Measurements from ENCODE around the gene TMEM248.
A peak's percentile ranks its signal among the peaks of the same experiment; 100 is the strongest.
"Not testable (repeated sequence)": the region's sequence is repeated elsewhere in the genome, so short reads cannot be mapped to it uniquely, and the experiment has no call there.

Gene TMEM248

GRCh38 chr7:66920769-66921395, at the start of gene TMEM248:
Gene TMEM248 (plus strand): TSS chr7:66921225. CDS start chr7:66941866, 20,641 bp downstream.
- peak; percentile 92 to 93 for DNase-seq
- TF ChIP-seq GATA1 (IDR thresholded peaks at IDR 0.05; ENCODE audit: low read depth, low read length) (no peak), POLR2A (IDR thresholded peaks at IDR 0.05; ENCODE audit: low read length) (peak; percentile 69)

- DNase-seq: no peak
- TF ChIP-seq GATA1 (IDR thresholded peaks at IDR 0.05; ENCODE audit: low read depth, low read length) (no peak), POLR2A (IDR thresholded peaks at IDR 0.05; ENCODE audit: low read length) (no peak)
Observed at GRCh38 chr7:66873476-66873875, 47.5 kb upstream of the TMEM248 start.

- TF ChIP-seq GATA1 (IDR thresholded peaks at IDR 0.05; ENCODE audit: low read depth, low read length) (no peak), POLR2A (IDR thresholded peaks at IDR 0.05; ENCODE audit: low read length) (no peak)
- no peak for DNase-seq
Observed at GRCh38 chr7:66877577-66878300, 43.3 kb upstream of the TMEM248 start.

- not testable (repeated sequence) for DNase-seq
Observed at GRCh38 chr7:66878301-66878685, 42.7 kb upstream of the TMEM248 start.

- no peak for DNase-seq
- no peak for TF ChIP-seq GATA1 (IDR thresholded peaks at IDR 0.05; ENCODE audit: low read depth, low read length)
- no peak for TF ChIP-seq POLR2A (IDR thresholded peaks at IDR 0.05; ENCODE audit: low read length)
Observed at GRCh38 chr7:66880053-66880452, 41.0 kb upstream of the TMEM248 start.

- not testable (repeated sequence) for DNase-seq
Observed at GRCh38 chr7:66880577-66880976, 40.4 kb upstream of the TMEM248 start.

GRCh38 chr7:66883716-66884115, 37.3 kb upstream of the TMEM248 start:
- TF ChIP-seq GATA1 (IDR thresholded peaks at IDR 0.05; ENCODE audit: low read depth, low read length) (no peak), POLR2A (IDR thresholded peaks at IDR 0.05; ENCODE audit: low read length) (no peak)
- no peak for DNase-seq

GRCh38 chr7:66884556-66884955, 36.5 kb upstream of the TMEM248 start:
- not testable (repeated sequence) for DNase-seq

- TF ChIP-seq GATA1 (IDR thresholded peaks at IDR 0.05; ENCODE audit: low read depth, low read length): no peak
- TF ChIP-seq POLR2A (IDR thresholded peaks at IDR 0.05; ENCODE audit: low read length): no peak
- no peak for DNase-seq
Observed at GRCh38 chr7:66886152-66886551, 34.9 kb upstream of the TMEM248 start.

- not testable (repeated sequence) for DNase-seq
Observed at GRCh38 chr7:66888223-66888622, 32.8 kb upstream of the TMEM248 start.

- DNase-seq: peak; percentile 40 to 41
- TF ChIP-seq GATA1 (IDR thresholded peaks at IDR 0.05; ENCODE audit: low read depth, low read length) (no peak), POLR2A (IDR thresholded peaks at IDR 0.05; ENCODE audit: low read length) (no peak)
Observed at GRCh38 chr7:66894463-66895080, 26.5 kb upstream of the TMEM248 start.

GRCh38 chr7:66896441-66896840, 24.6 kb upstream of the TMEM248 start:
- TF ChIP-seq GATA1 (IDR thresholded peaks at IDR 0.05; ENCODE audit: low read depth, low read length) (no peak), POLR2A (IDR thresholded peaks at IDR 0.05; ENCODE audit: low read length) (no peak)

GRCh38 chr7:66899552-66900280, 21.3 kb upstream of the TMEM248 start:
- no peak for TF ChIP-seq POLR2A (IDR thresholded peaks at IDR 0.05; ENCODE audit: low read length)
- TF ChIP-seq GATA1 (IDR thresholded peaks at IDR 0.05; ENCODE audit: low read depth, low read length): no peak
- no peak for DNase-seq

More at GRCh38 chr7:66896441-66896840, 24.6 kb upstream of the TMEM248 start:
- peak; percentile 12 to 34 for DNase-seq

- no peak for TF ChIP-seq POLR2A (IDR thresholded peaks at IDR 0.05; ENCODE audit: low read length)
- DNase-seq: no peak
Observed at GRCh38 chr7:66901941-66902843, 18.8 kb upstream of the TMEM248 start.
